Mesothelial cell of epicardium (in vitro differentiated cells): Measurements from ENCODE around the gene SUSD4. TPM values are rescaled to one million over a fixed set of nuclear protein-coding genes. Genes with fewer than 3 reads are reported as not detected.

ENCODE experiments used
- DNase-seq, 2 experiments: peaks; one replicate each; pipeline ENCODE4 v3.0.0; 2021; ENCODE audit warnings: low spot score in 2 of 2; ENCODE audit not compliant: unreplicated experiment in 2 of 2
- H3K27ac Mint-ChIP-seq: 2 replicates; pipeline ENCODE4 v1.8.0; 2021; ENCODE audit warnings: mixed read lengths
- H3K27me3 Mint-ChIP-seq: 2 replicates; pipeline ENCODE4 v1.8.0; 2021; ENCODE audit warnings: low read depth, mixed read lengths
- H3K36me3 Mint-ChIP-seq: 2 replicates; pipeline ENCODE4 v1.8.0; 2021; ENCODE audit warnings: mixed read lengths
- H3K4me1 Mint-ChIP-seq: 2 replicates; pipeline ENCODE4 v1.8.0; 2021; ENCODE audit warnings: mixed read lengths
- H3K4me3 Mint-ChIP-seq: 2 replicates; pipeline ENCODE4 v1.8.0; 2021; ENCODE audit warnings: mild to moderate bottlenecking, moderate library complexity, mixed read lengths
- H3K9me3 Mint-ChIP-seq: 2 replicates; pipeline ENCODE4 v1.8.0; 2021; ENCODE audit warnings: mixed read lengths
- total RNA-seq: library from RNA; stranded (reverse); gene quantifications from 3 replicates; pipeline ENCODE4 v1.2.1, GENCODE V29; 2021
- TF ChIP-seq, protein P1 (sequence below): fragments of 200-600 bp; sonication (generic); IDR thresholded peaks from one replicate; pipeline ENCODE4 v1.5.0; 2021; ENCODE audit warnings: antibody characterized with exemption; ENCODE audit not compliant: unreplicated experiment

Gene SUSD4
- total RNA-seq, 1 donor from 2014 or later = 0.40 TPM

DNA sequence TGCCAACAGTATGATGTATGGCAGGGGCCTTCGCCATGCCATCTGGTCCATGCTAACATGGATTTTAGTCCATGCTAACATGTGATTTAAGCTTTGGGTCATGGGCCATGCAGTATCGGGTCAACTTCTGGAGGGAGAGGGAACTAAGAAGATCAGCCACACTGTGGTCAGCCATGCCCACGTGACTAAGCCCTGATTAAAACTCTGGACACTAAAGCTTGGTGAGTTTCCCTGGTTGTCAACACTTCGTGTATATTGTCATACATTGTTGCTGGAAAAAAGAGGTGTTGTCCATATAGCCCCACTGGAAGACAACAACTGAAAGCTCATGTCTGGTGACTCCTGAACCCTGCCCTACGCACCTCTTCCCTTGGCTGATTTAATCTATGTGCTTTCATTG, 90.5 kb downstream of the SUSD4 start:
- Mint-ChIP-seq H3K4me1 (no peaks in the 10 kb centered on the region), H3K36me3 (no peaks in the 10 kb centered on the region), H3K4me3 (no peak overlapping the region), H3K27ac (no peak overlapping the region), H3K27me3 (peaks cover 28% of the 10 kb centered on the region), H3K9me3 (no peaks in the 10 kb centered on the region)
- DNase-seq = no peak
- TF ChIP-seq, protein P1, sequence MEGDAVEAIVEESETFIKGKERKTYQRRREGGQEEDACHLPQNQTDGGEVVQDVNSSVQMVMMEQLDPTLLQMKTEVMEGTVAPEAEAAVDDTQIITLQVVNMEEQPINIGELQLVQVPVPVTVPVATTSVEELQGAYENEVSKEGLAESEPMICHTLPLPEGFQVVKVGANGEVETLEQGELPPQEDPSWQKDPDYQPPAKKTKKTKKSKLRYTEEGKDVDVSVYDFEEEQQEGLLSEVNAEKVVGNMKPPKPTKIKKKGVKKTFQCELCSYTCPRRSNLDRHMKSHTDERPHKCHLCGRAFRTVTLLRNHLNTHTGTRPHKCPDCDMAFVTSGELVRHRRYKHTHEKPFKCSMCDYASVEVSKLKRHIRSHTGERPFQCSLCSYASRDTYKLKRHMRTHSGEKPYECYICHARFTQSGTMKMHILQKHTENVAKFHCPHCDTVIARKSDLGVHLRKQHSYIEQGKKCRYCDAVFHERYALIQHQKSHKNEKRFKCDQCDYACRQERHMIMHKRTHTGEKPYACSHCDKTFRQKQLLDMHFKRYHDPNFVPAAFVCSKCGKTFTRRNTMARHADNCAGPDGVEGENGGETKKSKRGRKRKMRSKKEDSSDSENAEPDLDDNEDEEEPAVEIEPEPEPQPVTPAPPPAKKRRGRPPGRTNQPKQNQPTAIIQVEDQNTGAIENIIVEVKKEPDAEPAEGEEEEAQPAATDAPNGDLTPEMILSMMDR = no peak

DNA sequence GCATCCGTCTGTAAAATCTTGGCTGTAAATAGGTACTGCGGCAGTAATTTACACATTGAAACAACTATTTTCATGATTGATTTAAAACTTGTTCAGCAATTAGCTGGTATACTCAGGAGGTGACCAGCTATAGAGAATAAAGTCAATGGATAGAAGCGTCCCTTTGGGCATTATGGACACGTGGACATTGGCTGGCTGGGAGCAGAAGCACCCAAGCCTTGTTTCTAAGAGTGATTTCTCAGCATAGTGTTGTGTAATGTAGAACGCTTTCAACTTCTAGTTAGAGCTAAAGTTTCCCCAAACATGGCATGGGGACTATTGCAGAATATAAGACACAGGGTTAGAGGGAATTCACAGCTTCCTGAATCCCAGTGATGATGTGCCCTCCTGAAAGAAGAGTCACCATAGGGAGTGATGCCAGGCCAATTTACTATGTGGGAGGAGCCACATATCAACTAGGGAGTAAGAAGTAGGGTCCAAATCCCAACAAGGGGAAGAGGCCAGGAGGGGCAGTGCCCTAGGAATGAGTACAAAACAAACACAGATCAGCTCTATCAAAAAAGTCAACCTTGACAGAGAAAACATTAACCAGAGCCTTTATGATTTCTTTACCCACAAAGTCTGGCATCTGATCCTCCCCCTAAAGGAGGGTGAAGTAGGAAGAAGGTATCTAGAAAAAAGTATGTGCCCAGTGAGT, 92.7 kb downstream of the SUSD4 start:
- Mint-ChIP-seq H3K36me3 (no peaks in the 10 kb centered on the region), H3K9me3 (no peaks in the 10 kb centered on the region), H3K4me1 (no peaks in the 10 kb centered on the region), H3K27me3 (peaks cover 36% of the 10 kb centered on the region), H3K4me3 (no peak overlapping the region), H3K27ac (no peak overlapping the region)
- TF ChIP-seq, protein P1 = no peak
- DNase-seq = no peak

DNA sequence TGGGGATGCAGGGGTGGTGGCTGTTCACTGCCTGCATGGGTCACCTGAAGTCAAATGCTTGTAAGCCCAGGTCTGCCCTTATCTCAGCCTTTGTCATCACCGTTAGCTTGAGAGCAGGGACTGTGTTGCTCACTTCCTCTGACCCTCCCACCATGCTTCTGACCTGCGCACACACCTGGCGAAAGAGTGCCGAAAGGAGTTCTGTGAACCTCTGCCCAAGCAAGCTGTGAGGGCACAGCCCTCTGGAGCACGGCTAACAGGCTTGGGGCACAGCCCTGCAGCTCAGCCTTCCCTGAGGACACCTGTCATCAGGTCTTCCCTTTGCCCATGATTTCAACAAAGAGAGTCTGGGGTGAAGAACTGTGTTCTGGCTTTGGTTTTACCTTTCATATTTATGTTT, 93.8 kb downstream of the SUSD4 start:
- H3K4me1 Mint-ChIP-seq = no peaks in the 10 kb centered on the region
- no peak overlapping the region for H3K4me3 Mint-ChIP-seq
- peaks cover 46% of the 10 kb centered on the region for H3K27me3 Mint-ChIP-seq
- TF ChIP-seq, protein P1 = no peak
- no peak for DNase-seq
- H3K27ac Mint-ChIP-seq = no peak overlapping the region
- H3K36me3 Mint-ChIP-seq = no peaks in the 10 kb centered on the region
- H3K9me3 Mint-ChIP-seq = no peaks in the 10 kb centered on the region

DNA sequence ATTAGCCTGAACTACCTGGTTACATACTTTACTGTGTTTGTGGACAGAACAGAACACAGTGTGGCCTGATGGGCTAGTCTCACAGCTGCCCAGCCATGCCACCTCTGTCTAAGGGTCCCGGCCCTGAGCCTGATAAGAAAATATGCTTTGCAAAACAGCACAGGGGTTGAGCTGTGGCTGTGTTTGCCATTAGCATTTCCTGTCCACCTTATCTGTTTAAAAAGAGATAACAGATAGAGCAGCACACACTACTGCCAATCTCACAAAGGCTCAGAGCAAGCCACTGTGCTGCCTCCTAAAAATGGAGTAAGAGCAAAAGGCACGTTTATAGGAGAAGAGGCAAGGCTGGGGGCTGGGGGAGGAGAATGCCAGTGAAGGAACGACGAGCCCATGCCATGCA, 95.0 kb downstream of the SUSD4 start:
- no peak overlapping the region for H3K27ac Mint-ChIP-seq
- no peak overlapping the region for H3K4me3 Mint-ChIP-seq
- no peaks in the 10 kb centered on the region for H3K36me3 Mint-ChIP-seq
- no peaks in the 10 kb centered on the region for H3K9me3 Mint-ChIP-seq
- no peaks in the 10 kb centered on the region for H3K4me1 Mint-ChIP-seq
- peaks cover 55% of the 10 kb centered on the region for H3K27me3 Mint-ChIP-seq
- TF ChIP-seq, protein P1 = no peak
- DNase-seq = no peak

DNA sequence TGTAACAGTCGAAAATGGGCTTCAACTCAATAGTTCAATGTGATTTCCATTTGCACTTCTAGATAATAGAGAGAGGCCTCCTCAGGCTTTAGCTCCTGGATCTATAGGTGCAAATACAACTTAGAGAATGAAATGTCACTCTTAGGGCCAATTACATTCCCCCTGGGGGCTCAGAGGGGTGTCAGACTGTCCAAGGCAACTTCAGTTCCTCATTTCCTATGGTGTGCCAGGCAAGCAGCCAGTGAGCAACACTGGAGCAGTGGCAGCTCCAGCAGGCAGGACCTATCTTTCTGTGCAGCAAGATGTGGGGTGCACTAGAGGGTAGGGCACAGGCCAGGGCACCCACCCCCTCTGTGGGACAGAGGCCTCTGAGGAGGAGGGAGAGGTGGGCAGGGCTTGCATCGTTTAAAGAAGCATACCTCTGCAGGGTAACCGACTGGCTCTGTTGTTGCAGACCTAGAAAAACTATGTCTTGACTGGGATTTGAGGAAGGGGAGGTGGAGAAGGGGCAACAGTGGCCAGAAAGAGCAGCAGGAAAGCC, 97.3 kb downstream of the SUSD4 start:
- no peaks in the 10 kb centered on the region for H3K4me1 Mint-ChIP-seq
- peaks cover 69% of the 10 kb centered on the region for H3K27me3 Mint-ChIP-seq
- TF ChIP-seq, protein P1 = no peak
- no peaks in the 10 kb centered on the region for H3K36me3 Mint-ChIP-seq
- H3K4me3 Mint-ChIP-seq = no peak overlapping the region
- no peak for DNase-seq
- no peaks in the 10 kb centered on the region for H3K9me3 Mint-ChIP-seq
- no peak overlapping the region for H3K27ac Mint-ChIP-seq
